GM13977 (cell line): ENCODE results near the gene USP36.

Experiments used
- DNase-seq: peaks from one replicate; pipeline ENCODE4 v3.0.0; 2012; ENCODE audit warnings: low spot score
- in situ Hi-C: fragments of 300-500 bp; cut with MboI; formaldehyde crosslinking; loops from one replicate; pipeline ENCODE4 v1.12.0; 2022; ENCODE audit warnings: low sequenced_read_pairs, low pct_unique_long_range_greater_than_20kb, mixed read lengths, inconsistent platforms; ENCODE audit not compliant: unreplicated experiment
- TF ChIP-seq, protein P1 (sequence below): IDR thresholded peaks from 2 replicates; pipeline ENCODE4 v1.5.1; 2012; ENCODE audit warnings: mild to moderate bottlenecking, control low read depth; ENCODE audit not compliant: insufficient read depth; ENCODE audit errors: extremely low read depth, missing control alignments

The USP36 gene

DNA sequence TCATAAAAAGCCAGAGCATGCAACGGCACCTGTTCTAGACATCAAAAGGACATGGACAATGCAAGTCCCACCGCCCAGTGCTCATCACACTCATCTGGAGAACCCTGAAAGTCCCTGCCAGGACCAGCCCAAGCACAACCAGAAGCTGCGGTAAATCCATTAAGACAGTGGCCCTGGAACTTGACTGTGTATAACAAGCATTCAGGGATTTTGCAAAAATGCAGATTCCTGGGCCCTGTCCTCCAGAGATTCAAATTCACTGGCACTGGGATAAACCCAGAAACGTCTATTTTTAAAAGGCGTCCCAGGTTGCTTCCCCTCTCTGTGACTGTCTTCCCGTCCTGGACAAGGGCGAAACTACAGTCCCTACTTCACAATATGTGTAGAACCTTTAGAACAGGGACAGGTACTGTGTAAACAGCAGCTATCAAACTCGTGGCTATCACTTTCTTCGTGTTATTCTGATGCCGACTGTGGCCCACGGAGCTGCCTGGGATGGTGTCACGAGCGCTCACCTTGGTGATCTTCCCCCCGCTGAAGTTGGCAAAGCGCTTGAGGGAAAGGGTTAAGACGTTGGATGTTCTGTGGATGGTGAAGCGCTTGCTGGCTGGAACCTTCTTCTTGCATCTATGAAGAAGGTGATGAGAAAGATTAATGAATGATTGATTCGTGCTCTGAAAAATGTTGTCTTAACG lies 22.3 kb downstream of the USP36 start:
- in situ Hi-C loops: no loop called here
- TF ChIP-seq, protein P1, sequence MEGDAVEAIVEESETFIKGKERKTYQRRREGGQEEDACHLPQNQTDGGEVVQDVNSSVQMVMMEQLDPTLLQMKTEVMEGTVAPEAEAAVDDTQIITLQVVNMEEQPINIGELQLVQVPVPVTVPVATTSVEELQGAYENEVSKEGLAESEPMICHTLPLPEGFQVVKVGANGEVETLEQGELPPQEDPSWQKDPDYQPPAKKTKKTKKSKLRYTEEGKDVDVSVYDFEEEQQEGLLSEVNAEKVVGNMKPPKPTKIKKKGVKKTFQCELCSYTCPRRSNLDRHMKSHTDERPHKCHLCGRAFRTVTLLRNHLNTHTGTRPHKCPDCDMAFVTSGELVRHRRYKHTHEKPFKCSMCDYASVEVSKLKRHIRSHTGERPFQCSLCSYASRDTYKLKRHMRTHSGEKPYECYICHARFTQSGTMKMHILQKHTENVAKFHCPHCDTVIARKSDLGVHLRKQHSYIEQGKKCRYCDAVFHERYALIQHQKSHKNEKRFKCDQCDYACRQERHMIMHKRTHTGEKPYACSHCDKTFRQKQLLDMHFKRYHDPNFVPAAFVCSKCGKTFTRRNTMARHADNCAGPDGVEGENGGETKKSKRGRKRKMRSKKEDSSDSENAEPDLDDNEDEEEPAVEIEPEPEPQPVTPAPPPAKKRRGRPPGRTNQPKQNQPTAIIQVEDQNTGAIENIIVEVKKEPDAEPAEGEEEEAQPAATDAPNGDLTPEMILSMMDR: no peak
- no peak for DNase-seq

DNA sequence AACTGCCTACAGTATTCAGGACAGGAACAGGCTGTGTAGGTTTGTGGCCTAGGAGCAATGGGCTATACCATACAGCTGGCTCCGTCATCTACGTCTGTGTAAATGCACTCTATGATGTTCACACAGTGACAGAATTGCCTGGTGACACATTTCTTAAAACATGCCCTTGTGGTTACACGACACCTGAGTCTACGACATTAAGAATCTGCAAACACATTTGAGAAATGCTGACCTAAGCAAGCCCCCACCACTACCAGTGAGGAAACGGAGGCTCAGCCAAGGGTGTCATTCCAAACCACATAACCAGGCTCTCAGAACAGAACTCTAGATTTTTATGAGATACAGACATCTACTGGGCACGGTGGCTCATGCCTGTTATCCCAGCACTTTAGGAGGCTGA lies 23.5 kb downstream of the USP36 start:
- TF ChIP-seq, protein P1: no peak
- no peak for DNase-seq
- in situ Hi-C loops: no loop called here

DNA sequence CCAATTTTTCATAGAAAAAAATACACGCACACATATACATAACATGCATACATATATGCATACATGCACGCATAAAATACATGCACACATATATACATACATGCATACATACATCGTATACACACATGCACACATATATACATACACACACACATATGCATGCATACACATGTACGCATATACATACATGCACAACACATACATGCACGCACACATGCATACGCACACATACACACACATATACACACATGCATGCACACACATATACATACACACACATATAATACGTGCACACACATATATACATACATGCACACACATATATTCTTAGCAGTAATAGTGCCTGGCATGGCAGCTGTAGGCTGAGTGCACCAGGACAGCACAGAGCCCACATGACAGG lies 24.9 kb downstream of the USP36 start:
- in situ Hi-C loops: no loop called here
- TF ChIP-seq, protein P1: no peak
- no peak for DNase-seq

DNA sequence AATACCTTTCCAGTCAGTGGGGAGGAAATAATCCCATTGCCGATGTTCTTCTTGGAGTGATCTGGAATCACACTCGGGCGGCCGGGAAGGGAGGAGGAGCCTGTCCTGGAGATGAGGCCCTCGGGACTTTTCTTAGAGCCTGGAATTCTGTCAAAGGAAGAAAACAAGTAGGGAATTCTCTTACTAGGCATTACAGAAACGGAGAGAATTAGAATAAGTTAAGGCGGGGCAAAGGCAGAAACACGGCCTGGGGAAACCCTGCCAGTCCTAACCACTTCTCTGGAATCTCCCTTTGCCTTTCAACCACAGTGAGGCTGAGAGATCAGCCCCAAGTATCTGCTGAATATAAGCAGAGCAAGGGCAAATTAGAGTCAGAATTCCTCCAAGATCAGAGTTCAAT lies 27.8 kb downstream of the USP36 start:
- DNase-seq: no peak
- TF ChIP-seq, protein P1: no peak
- in situ Hi-C loops: no loop called here

DNA sequence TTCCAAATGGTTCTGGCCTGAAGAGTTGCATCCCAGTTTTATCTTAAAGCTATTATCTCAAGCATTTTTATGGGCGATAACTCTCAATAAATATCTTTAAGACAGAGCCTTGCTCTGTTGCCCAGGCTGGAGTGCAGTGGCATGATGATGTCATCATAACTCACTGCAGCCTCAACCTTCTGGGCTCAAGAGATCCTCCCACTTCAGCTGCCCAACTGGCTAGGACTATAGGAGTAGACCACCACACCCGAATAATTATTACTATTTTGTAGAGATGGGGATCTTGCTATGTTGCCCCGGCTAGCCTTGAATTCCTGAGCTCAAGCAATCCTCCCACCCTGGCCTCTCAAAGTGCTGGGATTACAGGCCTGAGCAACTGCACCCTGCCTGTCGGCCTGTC lies 32.5 kb downstream of the USP36 start:
- TF ChIP-seq, protein P1: no peak
- in situ Hi-C loops: no loop called here
- DNase-seq: no peak

DNA sequence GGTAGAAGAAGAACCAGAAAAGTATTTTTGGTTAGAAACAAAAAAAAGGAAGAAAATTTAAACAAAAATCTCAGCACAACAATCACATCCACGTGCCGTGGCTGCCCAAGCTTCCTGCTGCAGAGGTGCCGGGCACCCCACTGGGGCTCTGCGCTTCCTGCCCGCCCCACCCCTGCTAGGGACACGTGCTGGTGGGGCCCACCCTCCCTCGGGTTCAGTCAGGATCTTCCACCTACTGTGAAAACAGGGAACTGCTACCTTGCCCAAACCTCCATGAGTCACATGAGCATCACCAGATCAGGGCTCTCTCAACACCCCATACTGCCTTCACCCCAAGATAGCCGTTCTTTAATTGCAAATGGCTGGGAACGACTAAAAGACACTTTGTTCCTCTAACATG lies 34.2 kb downstream of the USP36 start:
- in situ Hi-C loops: no loop called here
- DNase-seq: no peak

More for the DNA sequence above, 34.2 kb downstream of the USP36 start:
- TF ChIP-seq, protein P1: no peak
